ENCODE results near the gene LRRK1.

LRRK1 gene

DNA sequence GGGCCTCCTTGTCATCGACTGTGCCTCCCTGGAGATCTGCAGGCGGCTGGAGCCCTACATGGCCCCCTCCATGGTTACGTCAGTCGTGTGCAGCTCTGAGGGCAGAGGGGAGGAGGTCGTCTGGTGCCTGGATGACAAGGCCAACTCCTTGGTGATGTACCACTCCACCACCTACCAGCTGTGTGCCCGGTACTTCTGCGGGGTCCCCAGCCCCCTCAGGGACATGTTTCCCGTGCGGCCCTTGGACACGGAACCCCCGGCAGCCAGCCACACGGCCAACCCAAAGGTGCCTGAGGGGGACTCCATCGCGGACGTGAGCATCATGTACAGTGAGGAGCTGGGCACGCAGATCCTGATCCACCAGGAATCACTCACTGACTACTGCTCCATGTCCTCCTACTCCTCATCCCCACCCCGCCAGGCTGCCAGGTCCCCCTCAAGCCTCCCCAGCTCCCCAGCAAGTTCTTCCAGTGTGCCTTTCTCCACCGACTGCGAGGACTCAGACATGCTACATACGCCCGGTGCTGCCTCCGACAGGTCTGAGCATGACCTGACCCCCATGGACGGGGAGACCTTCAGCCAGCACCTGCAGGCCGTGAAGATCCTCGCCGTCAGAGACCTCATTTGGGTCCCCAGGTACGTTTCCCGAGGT lies 146.5 kb downstream of the LRRK1 start:
- TF ChIP-seq POLR2AphosphoS5 (IDR thresholded peaks at IDR 0.05; ENCODE audit: low read depth, low read length) (no peak), SPI1 (IDR thresholded peaks at IDR 0.05; ENCODE audit: low read depth, low read length) (no peak), TAF1 (IDR thresholded peaks at IDR 0.05; ENCODE audit: low read depth, low read length) (no peak), PAX5 (IDR thresholded peaks at IDR 0.05; ENCODE audit: insufficient read depth, low read length, severe bottlenecking) (no peak), POU2F2 (IDR thresholded peaks at IDR 0.05; ENCODE audit: low read depth, low read length) (no peak), POLR2A (IDR thresholded peaks at IDR 0.05; ENCODE audit: low read depth, low read length) (no peak)
- DNase-seq (ENCODE audit: insufficient read length, low spot score): no peak
- FAIRE-seq: no peak

- DNase-seq (ENCODE audit: insufficient read length, low spot score): no peak
- FAIRE-seq: no peak
- TF ChIP-seq POLR2AphosphoS5 (IDR thresholded peaks at IDR 0.05; ENCODE audit: low read depth, low read length) (no peak), TAF1 (IDR thresholded peaks at IDR 0.05; ENCODE audit: low read depth, low read length) (no peak), SPI1 (IDR thresholded peaks at IDR 0.05; ENCODE audit: low read depth, low read length) (no peak)
Observed at GRCh38 chr15:101066501-101067408, 147.6 kb downstream of the LRRK1 start.

GRCh38 chr15:101067660-101068522 lies 148.7 kb downstream of the LRRK1 start:
- TF ChIP-seq POLR2A (IDR thresholded peaks at IDR 0.05; ENCODE audit: low read depth, low read length): no peak
- no peak for TF ChIP-seq TAF1 (IDR thresholded peaks at IDR 0.05; ENCODE audit: low read depth, low read length)
- TF ChIP-seq POLR2AphosphoS5 (IDR thresholded peaks at IDR 0.05; ENCODE audit: low read depth, low read length): no peak
- no peak for TF ChIP-seq PAX5 (IDR thresholded peaks at IDR 0.05; ENCODE audit: insufficient read depth, low read length, severe bottlenecking)
- no peak for TF ChIP-seq POU2F2 (IDR thresholded peaks at IDR 0.05; ENCODE audit: low read depth, low read length)
- TF ChIP-seq SPI1 (IDR thresholded peaks at IDR 0.05; ENCODE audit: low read depth, low read length): no peak
- DNase-seq (ENCODE audit: insufficient read length, low spot score): no peak
- no peak for FAIRE-seq

- TF ChIP-seq POU2F2 (IDR thresholded peaks at IDR 0.05; ENCODE audit: low read depth, low read length): no peak
- TF ChIP-seq SPI1 (IDR thresholded peaks at IDR 0.05; ENCODE audit: low read depth, low read length): no peak
- no peak for TF ChIP-seq POLR2AphosphoS5 (IDR thresholded peaks at IDR 0.05; ENCODE audit: low read depth, low read length)
- no peak for TF ChIP-seq TAF1 (IDR thresholded peaks at IDR 0.05; ENCODE audit: low read depth, low read length)
- no peak for TF ChIP-seq POLR2A (IDR thresholded peaks at IDR 0.05; ENCODE audit: low read depth, low read length)
- no peak for TF ChIP-seq PAX5 (IDR thresholded peaks at IDR 0.05; ENCODE audit: insufficient read depth, low read length, severe bottlenecking)
Observed at GRCh38 chr15:101068523-101068960, 149.4 kb downstream of the LRRK1 start.

DNA sequence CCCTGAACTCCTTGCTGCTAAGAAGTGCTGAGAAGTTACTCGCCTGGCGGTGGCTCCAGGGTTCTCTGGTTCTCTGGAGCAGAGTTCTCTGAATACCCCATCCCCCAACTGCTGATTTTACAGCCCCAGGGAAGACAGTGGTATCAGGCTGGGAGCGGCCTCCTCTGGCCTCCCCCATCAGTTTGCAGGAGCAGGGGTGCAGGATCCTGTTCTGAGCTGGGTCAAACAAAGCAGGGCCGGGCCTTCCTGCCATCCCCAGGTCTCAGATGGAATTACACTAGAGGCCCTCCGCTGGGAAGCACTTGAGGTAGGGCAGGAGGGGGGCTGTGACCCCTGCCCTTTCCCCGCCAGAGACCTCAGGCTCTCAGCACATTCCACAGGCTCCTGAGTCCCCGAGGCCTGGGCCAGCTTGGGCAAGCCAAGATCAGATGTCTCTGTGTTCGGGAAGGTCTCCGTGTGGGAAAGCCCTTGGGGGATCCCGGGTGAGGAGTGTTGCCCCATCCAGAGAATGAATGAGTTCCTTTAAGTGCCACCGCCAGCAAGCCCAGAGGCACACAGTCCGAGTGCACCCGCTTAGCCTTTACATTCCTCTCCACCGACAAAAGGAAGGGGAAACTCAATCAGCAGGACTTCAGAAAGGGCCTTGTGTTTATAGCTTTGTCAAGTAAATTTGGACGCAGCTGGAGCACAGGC lies 149.9 kb downstream of the LRRK1 start:
- DNase-seq (ENCODE audit: insufficient read length, low spot score): no peak
- no peak for FAIRE-seq

More at GRCh38 chr15:101068523-101068960, 149.4 kb downstream of the LRRK1 start:
- FAIRE-seq (no peak), DNase-seq (ENCODE audit: insufficient read length, low spot score) (no peak)

DNA sequence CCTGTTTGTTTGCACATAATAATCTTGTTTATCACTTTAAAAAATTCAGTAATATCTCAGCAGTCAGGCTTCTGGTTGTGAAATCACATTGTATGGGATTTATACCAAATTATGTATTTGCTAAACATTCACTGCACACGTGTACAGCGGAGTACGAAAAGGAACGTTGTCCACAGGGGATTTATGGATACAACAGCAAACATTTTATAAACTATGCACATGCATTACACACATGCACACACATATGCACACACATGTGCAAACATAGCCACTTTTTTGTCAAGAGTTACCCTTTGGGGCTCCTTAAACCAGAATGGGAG lies 150.5 kb downstream of the LRRK1 start:
- FAIRE-seq (no peak), DNase-seq (ENCODE audit: insufficient read length, low spot score) (no peak)
- TF ChIP-seq POLR2AphosphoS5 (IDR thresholded peaks at IDR 0.05; ENCODE audit: low read depth, low read length) (no peak), TAF1 (IDR thresholded peaks at IDR 0.05; ENCODE audit: low read depth, low read length) (no peak), POU2F2 (IDR thresholded peaks at IDR 0.05; ENCODE audit: low read depth, low read length) (no peak), PAX5 (IDR thresholded peaks at IDR 0.05; ENCODE audit: insufficient read depth, low read length, severe bottlenecking) (no peak), SPI1 (IDR thresholded peaks at IDR 0.05; ENCODE audit: low read depth, low read length) (no peak), POLR2A (IDR thresholded peaks at IDR 0.05; ENCODE audit: low read depth, low read length) (no peak)

More for the DNA sequence above, 149.9 kb downstream of the LRRK1 start:
- TF ChIP-seq PAX5 (IDR thresholded peaks at IDR 0.05; ENCODE audit: insufficient read depth, low read length, severe bottlenecking) (no peak), TAF1 (IDR thresholded peaks at IDR 0.05; ENCODE audit: low read depth, low read length) (no peak), POLR2A (IDR thresholded peaks at IDR 0.05; ENCODE audit: low read depth, low read length) (no peak), POU2F2 (IDR thresholded peaks at IDR 0.05; ENCODE audit: low read depth, low read length) (no peak), POLR2AphosphoS5 (IDR thresholded peaks at IDR 0.05; ENCODE audit: low read depth, low read length) (no peak), SPI1 (IDR thresholded peaks at IDR 0.05; ENCODE audit: low read depth, low read length) (no peak)

DNA sequence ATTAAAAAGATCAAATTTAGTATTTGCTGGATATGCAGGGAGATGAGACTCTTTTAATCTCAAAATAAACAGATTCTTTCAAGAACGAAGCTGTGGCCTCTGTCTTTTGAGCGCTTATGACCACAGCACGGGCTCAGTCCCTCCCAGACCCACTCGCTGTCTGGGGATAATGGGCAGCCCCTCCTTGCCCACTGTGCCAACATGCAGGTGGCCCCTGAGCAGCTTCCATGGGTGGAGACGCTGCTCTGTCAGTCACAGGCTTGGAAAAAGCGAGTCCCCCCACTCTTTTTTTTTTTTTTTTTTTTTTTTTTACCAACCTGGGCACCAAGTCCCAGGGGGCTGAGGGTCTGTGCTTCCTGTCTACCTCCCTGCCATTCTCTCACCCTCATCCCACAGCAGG lies 150.9 kb downstream of the LRRK1 start:
- FAIRE-seq: no peak

DNA sequence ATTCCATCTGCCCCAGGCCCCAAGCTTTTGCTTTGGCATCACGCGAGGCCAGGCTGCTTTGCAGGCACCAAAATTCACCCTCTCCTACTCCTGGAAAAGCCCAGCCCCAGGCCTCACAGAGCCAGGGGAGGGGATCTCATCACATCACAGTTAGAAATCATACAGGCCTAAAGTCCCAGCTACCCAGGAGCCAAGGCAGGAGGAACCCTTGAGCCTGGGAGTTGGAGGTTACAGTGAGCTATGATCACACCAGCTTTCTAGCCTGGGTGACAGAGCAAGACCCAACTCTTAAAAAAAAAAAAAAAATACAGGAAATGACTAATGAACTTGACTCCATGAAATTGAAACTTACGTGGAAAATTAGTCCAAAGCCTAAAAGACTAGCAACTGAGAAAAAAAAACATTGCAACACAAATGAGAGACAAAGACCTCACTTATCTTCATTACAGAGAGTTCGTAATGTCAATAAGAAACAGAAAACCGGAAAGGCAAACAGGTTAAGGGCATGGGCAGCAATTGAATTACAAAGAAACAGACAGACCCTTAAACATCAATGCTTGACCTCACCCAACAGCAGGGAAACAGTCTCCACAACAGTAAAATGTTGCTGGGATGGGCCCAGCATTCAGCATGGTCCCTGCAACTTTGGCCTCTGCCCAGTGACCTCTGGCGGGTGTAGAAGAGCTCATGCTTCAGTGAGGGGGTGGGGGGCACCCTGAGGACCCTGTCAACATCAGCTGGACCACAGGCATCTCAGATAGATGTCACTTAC lies 151.5 kb downstream of the LRRK1 start:
- DNase-seq (ENCODE audit: insufficient read length, low spot score) (no peak), FAIRE-seq (no peak)
- no peak for TF ChIP-seq TAF1 (IDR thresholded peaks at IDR 0.05; ENCODE audit: low read depth, low read length)
- no peak for TF ChIP-seq PAX5 (IDR thresholded peaks at IDR 0.05; ENCODE audit: insufficient read depth, low read length, severe bottlenecking)
- TF ChIP-seq POU2F2 (IDR thresholded peaks at IDR 0.05; ENCODE audit: low read depth, low read length): no peak
- no peak for TF ChIP-seq POLR2A (IDR thresholded peaks at IDR 0.05; ENCODE audit: low read depth, low read length)
- TF ChIP-seq SPI1 (IDR thresholded peaks at IDR 0.05; ENCODE audit: low read depth, low read length): no peak
- no peak for TF ChIP-seq POLR2AphosphoS5 (IDR thresholded peaks at IDR 0.05; ENCODE audit: low read depth, low read length)

More for the DNA sequence above, 150.9 kb downstream of the LRRK1 start:
- no peak for DNase-seq (ENCODE audit: insufficient read length, low spot score)
- TF ChIP-seq POU2F2 (IDR thresholded peaks at IDR 0.05; ENCODE audit: low read depth, low read length) (no peak), TAF1 (IDR thresholded peaks at IDR 0.05; ENCODE audit: low read depth, low read length) (no peak), POLR2AphosphoS5 (IDR thresholded peaks at IDR 0.05; ENCODE audit: low read depth, low read length) (no peak), SPI1 (IDR thresholded peaks at IDR 0.05; ENCODE audit: low read depth, low read length) (no peak), POLR2A (IDR thresholded peaks at IDR 0.05; ENCODE audit: low read depth, low read length) (no peak)

Data from GM12891 (cell line).